Measurements from ENCODE around the gene ADCY10. TPM values are rescaled to one million over a fixed set of nuclear protein-coding genes. Genes with fewer than 3 reads are reported as not detected.

The ADCY10 gene
- total and polyA plus RNA-seq, 9 of the 15 experiments (the other 6 are each of a cell fraction or from before 2014, with no cell fraction given) = 0.08 to 0.86 (median 0.22) TPM

- TF ChIP-seq ZNF436 (CRISPR knock-in tag; IDR thresholded peaks at IDR 0.05) (no peak), RERE (CRISPR knock-in tag; IDR thresholded peaks at IDR 0.05; ENCODE audit: borderline replicate concordance) (no peak), KLF6 (CRISPR knock-in tag; IDR thresholded peaks at IDR 0.05; ENCODE audit: borderline replicate concordance) (no peak), XRCC3 (IDR thresholded peaks at IDR 0.05) (no peak), ZNF134 (CRISPR knock-in tag; conservative IDR thresholded peaks at IDR 0.05) (no peak), CTBP1 (IDR thresholded peaks at IDR 0.05; ENCODE audit: borderline replicate concordance) (peak; percentile 43), CREB1 (IDR thresholded peaks at IDR 0.05) (no peak), CREB1 (CRISPR knock-in tag; IDR thresholded peaks at IDR 0.05) (no peak), NR4A1 (CRISPR knock-in tag; IDR thresholded peaks at IDR 0.05) (no peak), NR4A1 (tag; IDR thresholded peaks at IDR 0.05) (no peak), CTCFL (IDR thresholded peaks at IDR 0.05; ENCODE audit: borderline replicate concordance, insufficient read depth, low read depth, low read length, poor library complexity, severe bottlenecking) (no peak), SMARCE1 (IDR thresholded peaks at IDR 0.05) (peak; percentile 72), MTF1 (CRISPR knock-in tag; IDR thresholded peaks at IDR 0.05; ENCODE audit: borderline replicate concordance) (no peak), CCAR2 (IDR thresholded peaks at IDR 0.05; ENCODE audit: low read depth, low read length) (no peak), ARID1B (IDR thresholded peaks at IDR 0.05) (peak; percentile 73), RBM17 (IDR thresholded peaks at IDR 0.05; ENCODE audit: borderline replicate concordance, low read depth, low read length) (no peak), PURB (CRISPR knock-in tag; IDR thresholded peaks at IDR 0.05; ENCODE audit: low read depth) (no peak), SIN3A (IDR thresholded peaks at IDR 0.05; ENCODE audit: borderline replicate concordance in 2 of 2, control insufficient read depth in 1 of 2, low read depth in 2 of 2, low read length in 2 of 2) (no peak), ILF3 (IDR thresholded peaks at IDR 0.05; ENCODE audit: borderline replicate concordance) (no peak), MCM5 (IDR thresholded peaks at IDR 0.05; ENCODE audit: low read depth) (no peak), KAT2B (IDR thresholded peaks at IDR 0.05; ENCODE audit: low read depth, low read length) (no peak), TEAD4 (IDR thresholded peaks at IDR 0.05; ENCODE audit: low read length) (peak; percentile 25; the same call in 1 of the 2 replicates), TEAD4 (CRISPR knock-in tag; IDR thresholded peaks at IDR 0.05; ENCODE audit: borderline replicate concordance) (no peak)
Observed at GRCh38 chr1:167829868-167830267, 84.1 kb downstream of the ADCY10 start (continued).
